K562 (cell line): ENCODE measurements around the gene GPSM3. TPM values are rescaled to one million over a fixed set of nuclear protein-coding genes. Genes with fewer than 3 reads are reported as not detected.

Experiments
- ATAC-seq: fragments of 200-7000 bp; cut with Tn5 transposase; 3 replicates; pipeline ENCODE4 v1.9.1; 2020; ENCODE audit warnings: moderate library complexity
- BruUV-seq: library from RNA; stranded (reverse); fragments of 400-500 nt; replicated peaks from 2 replicates; lab custom pipeline; 2021; lab: Mats Ljungman, UMichigan
- CTCF ChIA-PET: fragments of 300-600 bp; formaldehyde crosslinking; extraction: SDS; loops from one replicate; lab custom pipeline; 2021; ENCODE audit warnings: low intra/inter-chr PET ratio; lab: Yijun Ruan, JAX
- POLR2A ChIA-PET: fragments of 300-600, 350-650 bp; sonication (Branson Sonifier 250); formaldehyde crosslinking; extraction: SDS; loops from one replicate; lab custom pipeline; 2021; ENCODE audit warnings: antibody characterized with exemption, inconsistent platforms; lab: Yijun Ruan, JAX
- DNase-seq, 4 experiments: peaks; one replicate each; pipeline versions ENCODE4 v3.0.0 to v3.0.0-alpha.2; 2011 to 2018; ENCODE audit warnings: low spot score in 3 of 4, mixed read lengths in 3 of 4; ENCODE audit errors: extremely low read depth in 1 of 4
- FAIRE-seq: peaks from 2 replicates; lab custom pipeline; 2011; peaks lifted over from hg19 to GRCh38; lab: Jason Lieb, UNC
- H2AFZ ChIP-seq: 2 replicates; pipeline ENCODE4 v1.6.0; 2011; ENCODE audit warnings: low read depth, low read length, control low read depth, inconsistent platforms
- H3K27ac ChIP-seq: fragments of 200-600 bp; 3 replicates; pipeline ENCODE4 v1.8.0; 2011; ENCODE audit warnings: low read depth, mild to moderate bottlenecking, control low read depth, inconsistent platforms, low read length, moderate library complexity, mixed read lengths; ENCODE audit errors: extremely low read depth
- H3K27me3 ChIP-seq, 2 experiments: fragments of 300-600 bp in 1 of 2; 2 replicates in 1 of 2; 3 replicates in 1 of 2; pipeline versions ENCODE4 v1.6.0 to v1.8.0; 2011; ENCODE audit warnings: inconsistent platforms in 2 of 2, low read length in 2 of 2, mild to moderate bottlenecking in 1 of 2, mixed read lengths in 1 of 2, moderate library complexity in 1 of 2; ENCODE audit not compliant: control insufficient read depth in 2 of 2, insufficient read depth in 2 of 2
- H3K36me3 ChIP-seq: fragments of 300-600 bp; 3 replicates; pipeline ENCODE4 v1.8.0; 2011; ENCODE audit warnings: mild to moderate bottlenecking, low read length, inconsistent platforms; ENCODE audit not compliant: control insufficient read depth, insufficient read depth
- H3K4me1 ChIP-seq, 2 experiments: fragments of 200-600 bp in 1 of 2; replicated peaks in 1 of 2; 2 replicates in 1 of 2; 3 replicates in 1 of 2; pipeline versions ENCODE4 v1.5.1 to v1.8.0; 2011; ENCODE audit warnings: inconsistent platforms in 2 of 2, low read length in 2 of 2, mild to moderate bottlenecking in 1 of 2, mixed read lengths in 1 of 2, moderate library complexity in 1 of 2; ENCODE audit not compliant: control insufficient read depth in 2 of 2, insufficient read depth in 2 of 2
- H3K4me2 ChIP-seq: 2 replicates; pipeline ENCODE4 v1.6.1; 2011; ENCODE audit warnings: low read length, control low read depth, inconsistent platforms, mixed read lengths; ENCODE audit not compliant: insufficient read depth
- H3K4me3 ChIP-seq: fragments of 200-600 bp; sonication (generic), shearing (Covaris generic); 2 replicates; pipeline ENCODE4 v1.5.1; 2016; ENCODE audit warnings: control low read depth, inconsistent platforms
- H3K79me2 ChIP-seq: fragments of 200-600 bp; 3 replicates; pipeline ENCODE4 v1.8.0; 2011; ENCODE audit warnings: low read length, inconsistent platforms; ENCODE audit not compliant: control insufficient read depth, insufficient read depth
- H3K9ac ChIP-seq, 2 experiments: 2 replicates each; pipeline versions ENCODE4 v1.6.0 to v1.6.1; 2011; ENCODE audit warnings: low read depth in 2 of 2, low read length in 2 of 2, control low read depth in 1 of 2, inconsistent platforms in 1 of 2, mild to moderate bottlenecking in 1 of 2, mixed read lengths in 1 of 2; ENCODE audit not compliant: insufficient read depth in 1 of 2
- H3K9me1 ChIP-seq: one replicate; pipeline ENCODE4 v1.6.0; 2011; ENCODE audit warnings: inconsistent platforms, mild to moderate bottlenecking, low read length, moderate library complexity; ENCODE audit not compliant: control insufficient read depth, insufficient read depth
- H3K9me3 ChIP-seq: replicated peaks from 2 replicates; pipeline ENCODE4 v1.5.1; 2011; ENCODE audit warnings: low read depth, low read length, inconsistent platforms; ENCODE audit not compliant: control insufficient read depth, insufficient read depth
- H4K20me1 ChIP-seq: replicated peaks from 2 replicates; pipeline ENCODE4 v1.6.1; 2011; ENCODE audit warnings: low read length, inconsistent platforms, mixed read lengths; ENCODE audit not compliant: control insufficient read depth, insufficient read depth
- DDX20 ChIP-seq: fragments of 450-650 bp; IDR thresholded peaks from 2 replicates; pipeline ENCODE4 v1.6.1; 2016; ENCODE audit warnings: missing genetic modification characterization, low read depth, mild to moderate bottlenecking, missing compliant biosample characterization, moderate library complexity
- ETV5 ChIP-seq: sonication (generic); formaldehyde crosslinking; IDR thresholded peaks from 2 replicates; pipeline ENCODE4 v1.4.0; 2020; ENCODE audit warnings: low read depth, mild to moderate bottlenecking, missing genetic modification reagents
- EWSR1 ChIP-seq: fragments of 450-650 bp; IDR thresholded peaks from 2 replicates; pipeline ENCODE4 v1.6.1; 2018; ENCODE audit warnings: borderline replicate concordance, mild to moderate bottlenecking, low read depth, moderate library complexity; ENCODE audit not compliant: partially characterized antibody
- MEIS2 ChIP-seq: fragments of 450-650 bp; IDR thresholded peaks from 2 replicates; pipeline ENCODE4 v1.6.1; 2014; ENCODE audit warnings: mild to moderate bottlenecking; ENCODE audit not compliant: partially characterized antibody
- PHTF2 ChIP-seq: fragments of 250-450 bp; sonication (Bioruptor Pico); IDR thresholded peaks from 2 replicates; pipeline ENCODE4 v1.5.0; 2021; ENCODE audit warnings: mild to moderate bottlenecking
- PKNOX1 ChIP-seq: fragments of 450-650 bp; IDR thresholded peaks from 2 replicates; pipeline ENCODE4 v1.6.1; 2016
- SNRNP70 ChIP-seq: fragments of 200-400 bp; formaldehyde crosslinking; optimal IDR thresholded peaks from 2 replicates; pipeline ENCODE3; 2017; ENCODE audit warnings: low read depth, low read length
- ZBTB2 ChIP-seq: fragments of 450-650 bp; IDR thresholded peaks from 2 replicates; pipeline ENCODE4 v1.6.1; 2016; ENCODE audit warnings: antibody characterized with exemption
- ZNF316 ChIP-seq: fragments of 450-650 bp; IDR thresholded peaks from 2 replicates; pipeline ENCODE4 v1.6.1; 2016
- ZNF436 ChIP-seq: fragments of 250-450, 450-650 bp; sonication (Bioruptor Pico); formaldehyde crosslinking; IDR thresholded peaks from 2 replicates; pipeline ENCODE4 v1.7.0; 2020; ENCODE audit warnings: mild to moderate bottlenecking
- ZNF766 ChIP-seq: fragments of 200-800 bp; sonication (Bioruptor generic); conservative IDR thresholded peaks from 2 replicates; pipeline ENCODE4 v1.6.1; 2016; ENCODE audit warnings: missing genetic modification characterization, missing compliant biosample characterization
- WGBS: fragments of 100-300 bp; shearing (Covaris generic); methylation state at CpG from one replicate; pipeline ENCODE4 v1.1.6; 2016; ENCODE audit warnings: low coverage, mixed read lengths; ENCODE audit not compliant: insufficient coverage; ENCODE audit errors: missing lambda C conversion rate; 5-methylcytosine and 5-hydroxymethylcytosine counted together
- in situ Hi-C: fragments of 300-500 bp; cut with MboI; formaldehyde crosslinking; loops from 4 replicates; pipeline ENCODE4 v1.15.0; 2018; ENCODE audit warnings: inconsistent platforms, mixed read lengths
- intact Hi-C: fragments of 100-400 bp; cut with micrococcal nuclease; formaldehyde crosslinking; loops from 2 replicates; pipeline ENCODE4 v1.14.2; 2022
- polyA plus RNA-seq, 8 experiments: library from polyadenylated mRNA; depleted of rRNA in 4 of 8; stranded (reverse) in 5 of 8; unstranded in 3 of 8; fragments of >200 nt; fragmentation: Nextera tagmentation in 2 of 8; fragmentation: Illumina TruSeq in 1 of 8; extraction: Ambion mirVana in 2 of 8; extraction: Trizol in 1 of 8; gene quantifications; 2 replicates each; pipeline versions ENCODE4 v1.2.1 to v1.2.3, GENCODE V29; 2011 to 2014; ENCODE audit warnings: inconsistent platforms in 1 of 8, missing spikeins in 1 of 8
- total RNA-seq, 7 experiments: library from RNA; depleted of rRNA in 6 of 7; stranded (reverse); fragments of >200 nt in 6 of 7; fragmentation: Illumina TruSeq in 2 of 7; extraction: Trizol in 2 of 7; gene quantifications; 2 replicates each; pipeline versions ENCODE4 v1.2.1 to v1.2.3, GENCODE V29; 2011 to 2021; ENCODE audit warnings: low replicate concordance in 1 of 7
- TF ChIP-seq, protein P1 (sequence below), 2 experiments: fragments of 200-800 bp in 1 of 2; sonication (Bioruptor generic) in 1 of 2; sonication (generic) in 1 of 2; formaldehyde crosslinking in 1 of 2; IDR thresholded peaks in 1 of 2; conservative IDR thresholded peaks in 1 of 2; 2 replicates each; pipeline versions ENCODE4 v1.5.0 to v1.6.1; 2016 to 2020; ENCODE audit warnings: missing compliant biosample characterization in 1 of 2, missing genetic modification characterization in 1 of 2, missing genetic modification reagents in 1 of 2
- TF ChIP-seq, protein P2 (sequence below): sonication (generic); formaldehyde crosslinking; IDR thresholded peaks from 2 replicates; pipeline ENCODE4 v1.8.0; 2022; ENCODE audit warnings: mild to moderate bottlenecking, missing genetic modification reagents

The GPSM3 gene
- total and polyA plus RNA-seq, 9 of the 15 experiments (the other 6 are each of a cell fraction or from before 2014, with no cell fraction given), result 5.3 to 42.6 (median 24.4) TPM

DNA sequence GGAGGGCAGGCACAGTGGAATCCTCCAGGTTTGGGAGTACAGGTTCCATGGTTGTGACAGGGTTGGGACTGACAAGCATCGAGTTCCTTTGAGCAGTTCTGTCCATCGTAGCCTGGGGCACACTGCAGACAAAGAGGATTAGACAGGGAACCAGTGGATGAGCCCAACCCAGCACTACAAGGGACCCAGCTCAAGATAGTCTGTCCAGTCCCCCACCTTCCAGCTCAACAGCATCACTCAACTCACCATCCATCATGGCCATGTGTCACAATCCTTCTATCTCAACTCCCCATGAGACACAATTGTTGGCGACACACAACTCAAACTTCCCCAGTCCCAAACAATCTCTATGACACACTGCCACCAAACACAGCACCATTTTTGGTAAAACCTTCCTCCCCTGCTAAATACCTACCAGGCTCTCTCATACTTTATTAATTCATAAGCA is 11.8 kb upstream of the GPSM3 start:
- Histone ChIP-seq H3K4me2 (no peak overlapping the region), H3K9me3 (no peaks in the 10 kb centered on the region), H2AFZ (no peak overlapping the region), H3K27me3 (peaks cover 10 to 12% of the 10 kb centered on the region in 2 experiments; a peak in 4 of 5 replicates), H3K36me3 (no peaks in the 10 kb centered on the region), H3K79me2 (no peaks in the 10 kb centered on the region), H3K4me1 (peaks cover 3 to 14% of the 10 kb centered on the region in 2 experiments; a peak in 3 of 5 replicates), H3K9me1 (no peaks in the 10 kb centered on the region), H3K4me3 (no peak overlapping the region), H3K9ac (peak overlapping the region in 1 of 2 experiments; percentile 37; a peak in 2 of 4 replicates), H4K20me1 (no peaks in the 10 kb centered on the region), H3K27ac (no peak overlapping the region)
- TF ChIP-seq DDX20 (no peak), MEIS2 (peak; percentile 83), SNRNP70 (no peak), ZNF766 (CRISPR knock-in tag) (no peak), ZBTB2 (no peak), ETV5 (CRISPR knock-in tag) (no peak), ZNF436 (CRISPR knock-in tag) (no peak), EWSR1 (no peak), PKNOX1 (peak; percentile 58; the same call in 1 of the 2 replicates), ZNF316 (no peak), PHTF2 (no peak)
- TF ChIP-seq, protein P1, sequence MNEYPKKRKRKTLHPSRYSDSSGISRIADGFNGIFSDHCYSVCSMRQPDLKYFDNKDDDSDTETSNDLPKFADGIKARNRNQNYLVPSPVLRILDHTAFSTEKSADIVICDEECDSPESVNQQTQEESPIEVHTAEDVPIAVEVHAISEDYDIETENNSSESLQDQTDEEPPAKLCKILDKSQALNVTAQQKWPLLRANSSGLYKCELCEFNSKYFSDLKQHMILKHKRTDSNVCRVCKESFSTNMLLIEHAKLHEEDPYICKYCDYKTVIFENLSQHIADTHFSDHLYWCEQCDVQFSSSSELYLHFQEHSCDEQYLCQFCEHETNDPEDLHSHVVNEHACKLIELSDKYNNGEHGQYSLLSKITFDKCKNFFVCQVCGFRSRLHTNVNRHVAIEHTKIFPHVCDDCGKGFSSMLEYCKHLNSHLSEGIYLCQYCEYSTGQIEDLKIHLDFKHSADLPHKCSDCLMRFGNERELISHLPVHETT (CRISPR knock-in tag; conservative IDR thresholded peaks at IDR 0.05 in 1 of 2, IDR thresholded peaks at IDR 0.05 in 1 of 2), result no peak
- TF ChIP-seq, protein P2, sequence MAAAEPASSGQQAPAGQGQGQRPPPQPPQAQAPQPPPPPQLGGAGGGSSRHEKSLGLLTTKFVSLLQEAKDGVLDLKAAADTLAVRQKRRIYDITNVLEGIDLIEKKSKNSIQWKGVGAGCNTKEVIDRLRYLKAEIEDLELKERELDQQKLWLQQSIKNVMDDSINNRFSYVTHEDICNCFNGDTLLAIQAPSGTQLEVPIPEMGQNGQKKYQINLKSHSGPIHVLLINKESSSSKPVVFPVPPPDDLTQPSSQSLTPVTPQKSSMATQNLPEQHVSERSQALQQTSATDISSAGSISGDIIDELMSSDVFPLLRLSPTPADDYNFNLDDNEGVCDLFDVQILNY (CRISPR knock-in tag), result no peak
- FAIRE-seq (peak; percentile 42), ATAC-seq (peak; percentile 23; the same call in 2 of the 3 replicates), DNase-seq (no peak)
- ChIA-PET POLR2A (interaction anchor here (0.5 to 1.9 kb wide), 4 partner anchors 9 to 616 kb away, joined by 3 to 9 read pairs (median 4); partner anchors contain the start of gene ATF6B), CTCF (no interaction called here)
- 2% methylated on average over 3 of the region's 3 CpGs for WGBS
- intact Hi-C loops, result no loop called here
- BruUV-seq, result no TSS peak
- in situ Hi-C loops, result no loop called here
